MM.1S (cell line): Measurements from ENCODE around the gene SHFL.

ENCODE experiments used
- DNase-seq: peaks from one replicate; pipeline ENCODE4 v3.0.0-alpha.2; 2015
- H2AFZ ChIP-seq: fragments of 300-600 bp; sonication (generic); 2 replicates; pipeline ENCODE4 v1.6.0; 2016; ENCODE audit warnings: antibody characterized with exemption, low read length
- H3F3A ChIP-seq: fragments of 300-600 bp; sonication (generic); 2 replicates; pipeline ENCODE4 v1.6.1; 2016; ENCODE audit warnings: mild to moderate bottlenecking, antibody characterized with exemption, low read length, moderate library complexity, mixed read lengths; ENCODE audit not compliant: insufficient read depth
- H3K27ac ChIP-seq: fragments of 300-600 bp; sonication (generic); 2 replicates; pipeline ENCODE4 v1.5.1; 2016; ENCODE audit warnings: mild to moderate bottlenecking, low read length
- H3K27me3 ChIP-seq: fragments of 300-600 bp; sonication (generic); replicated peaks from 2 replicates; pipeline ENCODE4 v1.6.0; 2016; ENCODE audit warnings: low read length; ENCODE audit not compliant: insufficient read depth
- H3K36me3 ChIP-seq: fragments of 300-600 bp; sonication (generic); replicated peaks from 2 replicates; pipeline ENCODE4 v1.6.1; 2016; ENCODE audit warnings: mild to moderate bottlenecking, low read length, mixed read lengths; ENCODE audit not compliant: insufficient read depth
- H3K4me1 ChIP-seq: fragments of 300-600 bp; sonication (generic); 2 replicates; pipeline ENCODE4 v1.6.1; 2016; ENCODE audit warnings: low read length, mixed read lengths
- H3K4me2 ChIP-seq: fragments of 300-600 bp; sonication (generic); 2 replicates; pipeline ENCODE4 v1.6.0; 2016; ENCODE audit warnings: low read depth, low read length
- H3K4me3 ChIP-seq: fragments of 300-600 bp; sonication (generic); 2 replicates; pipeline ENCODE4 v1.5.1; 2016; ENCODE audit warnings: low read length, mixed read lengths
- H3K79me2 ChIP-seq: fragments of 300-600 bp; sonication (generic); 2 replicates; pipeline ENCODE4 v1.6.1; 2016; ENCODE audit warnings: mixed run types, low read length, mixed read lengths
- H3K9ac ChIP-seq: fragments of 300-600 bp; sonication (generic); 2 replicates; pipeline ENCODE4 v1.6.1; 2016; ENCODE audit warnings: low read length, mixed read lengths
- H3K9me2 ChIP-seq: fragments of 300-600 bp; sonication (generic); replicated peaks from 2 replicates; pipeline ENCODE4 v1.6.1; 2016; ENCODE audit warnings: mild to moderate bottlenecking, low read length, mixed read lengths; ENCODE audit not compliant: insufficient read depth
- H3K9me3 ChIP-seq: fragments of 300-600 bp; sonication (generic); replicated peaks from 2 replicates; pipeline ENCODE4 v1.6.1; 2016; ENCODE audit warnings: mild to moderate bottlenecking, low read length, mixed read lengths; ENCODE audit not compliant: insufficient read depth
- H4K20me1 ChIP-seq: fragments of 300-600 bp; sonication (generic); 2 replicates; pipeline ENCODE4 v1.6.1; 2016; ENCODE audit warnings: mild to moderate bottlenecking, low read length, moderate library complexity, mixed read lengths; ENCODE audit not compliant: insufficient read depth
- EZH2 ChIP-seq: fragments of 300-600 bp; sonication (generic); optimal IDR thresholded peaks from 2 replicates; pipeline ENCODE3; 2017; ENCODE audit warnings: low read depth, mild to moderate bottlenecking, antibody characterized with exemption, low read length, mixed read lengths
- EZH2phosphoT487 ChIP-seq: fragments of 300-600 bp; sonication (generic); IDR thresholded peaks from 2 replicates; pipeline ENCODE4 v1.6.1; 2018; ENCODE audit warnings: antibody characterized with exemption, low read length
- TF ChIP-seq, protein P1 (sequence below): fragments of 300-600 bp; sonication (generic); IDR thresholded peaks from 2 replicates; pipeline ENCODE4 v1.5.1; 2016; ENCODE audit warnings: antibody characterized with exemption, low read length, mixed read lengths

The SHFL gene

DNA sequence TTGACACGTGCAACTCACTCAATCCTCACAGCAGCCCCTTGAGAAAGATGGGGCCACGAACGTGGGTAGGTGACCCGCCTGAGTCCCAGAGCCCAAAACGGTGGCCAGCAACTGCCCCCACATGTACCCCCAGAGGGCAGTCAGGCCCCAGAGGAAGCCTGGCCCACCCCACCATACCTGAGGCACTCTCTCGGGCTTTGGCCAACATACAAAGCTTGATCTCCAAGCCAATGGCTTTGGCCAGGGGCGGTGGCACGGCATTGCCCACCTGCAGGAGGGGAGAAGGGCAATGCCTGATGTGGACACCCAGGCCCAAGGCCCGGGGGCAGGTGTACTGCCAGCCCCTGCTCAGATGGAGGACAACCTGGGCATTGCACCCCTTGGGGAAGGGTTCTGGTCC is 47.9 kb downstream of the SHFL start:
- Histone ChIP-seq H3K4me1 (no peaks in the 10 kb centered on the region), H3K36me3 (peaks cover 3% of the 10 kb centered on the region; the same call in 1 of the 2 replicates), H3K4me3 (no peak overlapping the region), H3K9ac (no peak overlapping the region), H2AFZ (no peak overlapping the region), H3K27ac (no peak overlapping the region), H3K79me2 (no peaks in the 10 kb centered on the region; the same call in 1 of the 2 replicates), H3K27me3 (no peaks in the 10 kb centered on the region), H3K9me2 (no peaks in the 10 kb centered on the region), H3K4me2 (no peak overlapping the region), H4K20me1 (no peaks in the 10 kb centered on the region), H3F3A (no peaks in the 10 kb centered on the region), H3K9me3 (no peaks in the 10 kb centered on the region)
- TF ChIP-seq EZH2phosphoT487: no peak
- DNase-seq: no peak

GRCh38 chr19:10135551-10136334 is 49.6 kb downstream of the SHFL start:
- no peaks in the 10 kb centered on the region for H3K9me3 ChIP-seq
- TF ChIP-seq EZH2: no peak
- TF ChIP-seq, protein P1, sequence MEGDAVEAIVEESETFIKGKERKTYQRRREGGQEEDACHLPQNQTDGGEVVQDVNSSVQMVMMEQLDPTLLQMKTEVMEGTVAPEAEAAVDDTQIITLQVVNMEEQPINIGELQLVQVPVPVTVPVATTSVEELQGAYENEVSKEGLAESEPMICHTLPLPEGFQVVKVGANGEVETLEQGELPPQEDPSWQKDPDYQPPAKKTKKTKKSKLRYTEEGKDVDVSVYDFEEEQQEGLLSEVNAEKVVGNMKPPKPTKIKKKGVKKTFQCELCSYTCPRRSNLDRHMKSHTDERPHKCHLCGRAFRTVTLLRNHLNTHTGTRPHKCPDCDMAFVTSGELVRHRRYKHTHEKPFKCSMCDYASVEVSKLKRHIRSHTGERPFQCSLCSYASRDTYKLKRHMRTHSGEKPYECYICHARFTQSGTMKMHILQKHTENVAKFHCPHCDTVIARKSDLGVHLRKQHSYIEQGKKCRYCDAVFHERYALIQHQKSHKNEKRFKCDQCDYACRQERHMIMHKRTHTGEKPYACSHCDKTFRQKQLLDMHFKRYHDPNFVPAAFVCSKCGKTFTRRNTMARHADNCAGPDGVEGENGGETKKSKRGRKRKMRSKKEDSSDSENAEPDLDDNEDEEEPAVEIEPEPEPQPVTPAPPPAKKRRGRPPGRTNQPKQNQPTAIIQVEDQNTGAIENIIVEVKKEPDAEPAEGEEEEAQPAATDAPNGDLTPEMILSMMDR: no peak
- H3K27me3 ChIP-seq: no peaks in the 10 kb centered on the region
- H3K27ac ChIP-seq: no peak overlapping the region
- H3K9ac ChIP-seq: no peak overlapping the region
- no peak for DNase-seq
- H3K9me2 ChIP-seq: no peaks in the 10 kb centered on the region
- no peaks in the 10 kb centered on the region for H3K4me1 ChIP-seq
- no peaks in the 10 kb centered on the region for H4K20me1 ChIP-seq
- no peak overlapping the region for H2AFZ ChIP-seq
- H3K36me3 ChIP-seq: peaks cover 7% of the 10 kb centered on the region
- H3F3A ChIP-seq: no peaks in the 10 kb centered on the region
- H3K4me2 ChIP-seq: no peak overlapping the region
- no peak overlapping the region for H3K4me3 ChIP-seq
- no peaks in the 10 kb centered on the region; the same call in 1 of the 2 replicates for H3K79me2 ChIP-seq

DNA sequence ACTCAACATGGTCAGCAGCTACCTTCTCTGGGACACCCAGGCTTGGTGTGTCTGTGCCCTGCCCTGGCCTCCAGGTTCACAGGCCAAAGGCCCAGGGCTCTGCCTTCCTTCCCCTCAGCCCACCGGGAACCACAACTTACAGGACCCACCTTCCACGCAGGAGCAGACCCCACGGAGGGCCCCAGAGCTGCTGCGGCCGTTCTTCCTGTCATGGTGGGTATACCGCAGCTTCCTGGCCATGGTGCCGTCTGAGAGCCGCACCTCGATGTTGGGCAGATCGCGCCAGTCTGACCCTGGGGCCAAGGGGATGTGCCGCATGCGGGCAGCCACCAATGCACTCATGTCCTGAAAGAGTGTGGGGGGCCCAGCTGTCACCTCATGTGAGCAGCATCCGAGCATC is 50.8 kb downstream of the SHFL start:
- Histone ChIP-seq H3K9ac (no peak overlapping the region), H3F3A (no peaks in the 10 kb centered on the region), H3K36me3 (peaks cover 9% of the 10 kb centered on the region), H3K27ac (no peak overlapping the region), H3K4me2 (no peak overlapping the region), H3K9me2 (no peaks in the 10 kb centered on the region), H3K27me3 (no peaks in the 10 kb centered on the region), H3K9me3 (no peaks in the 10 kb centered on the region), H4K20me1 (no peaks in the 10 kb centered on the region), H2AFZ (no peak overlapping the region), H3K79me2 (peaks cover 7% of the 10 kb centered on the region), H3K4me1 (no peaks in the 10 kb centered on the region), H3K4me3 (no peak overlapping the region)
- TF ChIP-seq EZH2 (no peak), EZH2phosphoT487 (no peak)
- TF ChIP-seq, protein P1: no peak
- DNase-seq: no peak
